WTC11 (cell line): ENCODE measurements around the gene COL27A1. TPM values are rescaled to one million over a fixed set of nuclear protein-coding genes. Genes with fewer than 3 reads are reported as not detected.

Experiments
- ATAC-seq: fragments of 200-7000 bp; cut with Tn5 transposase; 2 replicates; pipeline ENCODE4 v1.10.0; 2021; ENCODE audit warnings: mild to moderate bottlenecking, moderate library complexity
- CTCF ChIA-PET: fragments of 300-600 bp; sonication (Branson Sonifier 250); formaldehyde crosslinking; loops from one replicate; lab custom pipeline; 2021; ENCODE audit warnings: antibody characterized with exemption; lab: Charles Lee
- POLR2A ChIA-PET: fragments of 350-600 bp; sonication (Branson Sonifier 250); formaldehyde crosslinking; loops from one replicate; lab custom pipeline; 2021; ENCODE audit warnings: antibody characterized with exemption; lab: Charles Lee
- DNase-seq: peaks from one replicate; pipeline ENCODE4 v3.0.0; 2021; ENCODE audit warnings: low spot score
- H3K27ac Mint-ChIP-seq: 2 replicates; pipeline ENCODE4 v1.8.0; 2021; ENCODE audit warnings: mixed read lengths
- H3K27me3 Mint-ChIP-seq: 2 replicates; pipeline ENCODE4 v1.8.0; 2021; ENCODE audit warnings: low read depth, mild to moderate bottlenecking, moderate library complexity, mixed read lengths
- H3K36me3 Mint-ChIP-seq: 2 replicates; pipeline ENCODE4 v1.8.0; 2021; ENCODE audit warnings: mixed read lengths
- H3K4me1 Mint-ChIP-seq: 2 replicates; pipeline ENCODE4 v1.8.0; 2022; ENCODE audit warnings: mixed read lengths
- H3K4me3 Mint-ChIP-seq: 2 replicates; pipeline ENCODE4 v1.8.0; 2021; ENCODE audit warnings: mild to moderate bottlenecking, moderate library complexity, mixed read lengths
- H3K9me3 Mint-ChIP-seq: 2 replicates; pipeline ENCODE4 v1.8.0; 2021; ENCODE audit warnings: mixed read lengths
- CBFB ChIP-seq: sonication (generic); formaldehyde crosslinking; IDR thresholded peaks from 2 replicates; pipeline ENCODE4 v1.8.1; 2022; ENCODE audit warnings: mild to moderate bottlenecking, low read depth, missing genetic modification reagents
- E2F4 ChIP-seq: sonication (generic); formaldehyde crosslinking; IDR thresholded peaks from 2 replicates; pipeline ENCODE4 v1.8.1; 2022; ENCODE audit warnings: low read depth, mild to moderate bottlenecking, moderate library complexity, missing genetic modification reagents, borderline replicate concordance
- ETV6 ChIP-seq: sonication (generic); formaldehyde crosslinking; IDR thresholded peaks from 2 replicates; pipeline ENCODE4 v1.8.1; 2022; ENCODE audit warnings: mild to moderate bottlenecking, missing genetic modification reagents
- FOXJ3 ChIP-seq: sonication (generic); formaldehyde crosslinking; IDR thresholded peaks from 2 replicates; pipeline ENCODE4 v1.9.0; 2021; ENCODE audit warnings: missing genetic modification reagents, mild to moderate bottlenecking, borderline replicate concordance
- GTF2I ChIP-seq: fragments of 250-450 bp; sonication (Bioruptor Pico); conservative IDR thresholded peaks from 2 replicates; pipeline ENCODE4 v1.4.0; 2021; ENCODE audit warnings: mild to moderate bottlenecking
- HMGA2 ChIP-seq: fragments of 250-450 bp; sonication (Bioruptor Pico); IDR thresholded peaks from 2 replicates; pipeline ENCODE4 v1.4.0; 2021; ENCODE audit warnings: mild to moderate bottlenecking, moderate library complexity
- MXD4 ChIP-seq: fragments of 250-450 bp; sonication (Bioruptor Pico); IDR thresholded peaks from 2 replicates; pipeline ENCODE4 v1.8.0; 2021; ENCODE audit warnings: mild to moderate bottlenecking, moderate library complexity, borderline replicate concordance
- MYBL2 ChIP-seq: sonication (generic); formaldehyde crosslinking; IDR thresholded peaks from 2 replicates; pipeline ENCODE4 v1.8.1; 2023; ENCODE audit warnings: mild to moderate bottlenecking, moderate library complexity, missing genetic modification reagents
- NFYB ChIP-seq: sonication (generic); formaldehyde crosslinking; conservative IDR thresholded peaks from 2 replicates; pipeline ENCODE4 v1.8.0; 2022; ENCODE audit warnings: low read depth, missing genetic modification reagents
- OVOL2 ChIP-seq: fragments of 250-450 bp; sonication (Bioruptor Pico); IDR thresholded peaks from 2 replicates; pipeline ENCODE4 v1.9.0; 2021; ENCODE audit warnings: mild to moderate bottlenecking, borderline replicate concordance
- PREB ChIP-seq: sonication (generic); formaldehyde crosslinking; IDR thresholded peaks from 2 replicates; pipeline ENCODE4 v1.8.1; 2022; ENCODE audit warnings: mild to moderate bottlenecking, missing genetic modification reagents, moderate library complexity, borderline replicate concordance
- PRRX2 ChIP-seq: fragments of 250-450 bp; sonication (Bioruptor Pico); IDR thresholded peaks from 2 replicates; pipeline ENCODE4 v1.8.0; 2021; ENCODE audit warnings: mild to moderate bottlenecking
- SMAD3 ChIP-seq: sonication (generic); formaldehyde crosslinking; IDR thresholded peaks from 2 replicates; pipeline ENCODE4 v1.8.0; 2022; ENCODE audit warnings: missing genetic modification reagents, mild to moderate bottlenecking, borderline replicate concordance
- SP1 ChIP-seq: sonication (generic); formaldehyde crosslinking; conservative IDR thresholded peaks from 2 replicates; pipeline ENCODE4 v1.8.1; 2022; ENCODE audit warnings: missing genetic modification reagents
- TCF7 ChIP-seq: sonication (generic); formaldehyde crosslinking; IDR thresholded peaks from 2 replicates; pipeline ENCODE4 v1.8.0; 2022; ENCODE audit warnings: mild to moderate bottlenecking, low read depth, missing genetic modification reagents, moderate library complexity
- ZBTB21 ChIP-seq: sonication (generic); formaldehyde crosslinking; IDR thresholded peaks from 2 replicates; pipeline ENCODE4 v1.8.1; 2023; ENCODE audit warnings: mild to moderate bottlenecking, missing genetic modification reagents, borderline replicate concordance
- ZMAT4 ChIP-seq: fragments of 250-450 bp; sonication (Bioruptor Pico); IDR thresholded peaks from 2 replicates; pipeline ENCODE4 v1.9.0; 2021; ENCODE audit warnings: mild to moderate bottlenecking
- ZNF232 ChIP-seq: sonication (generic); formaldehyde crosslinking; IDR thresholded peaks from 2 replicates; pipeline ENCODE4 v1.8.0; 2022; ENCODE audit warnings: mild to moderate bottlenecking, missing genetic modification reagents
- ZNF317 ChIP-seq: sonication (generic); formaldehyde crosslinking; IDR thresholded peaks from 2 replicates; pipeline ENCODE4 v1.8.1; 2023; ENCODE audit warnings: low read depth, mild to moderate bottlenecking, moderate library complexity, missing genetic modification reagents, borderline replicate concordance
- total RNA-seq: library from RNA; stranded (reverse); gene quantifications from 3 replicates; pipeline ENCODE4 v1.2.3, GENCODE V29; 2021
- TF ChIP-seq, protein P1 (sequence below): sonication (generic); formaldehyde crosslinking; IDR thresholded peaks from 2 replicates; pipeline ENCODE4 v1.8.0; 2022; ENCODE audit warnings: mild to moderate bottlenecking, missing genetic modification reagents
- TF ChIP-seq, protein P2 (sequence below): sonication (generic); formaldehyde crosslinking; IDR thresholded peaks from 2 replicates; pipeline ENCODE4 v1.8.1; 2023; ENCODE audit warnings: mild to moderate bottlenecking, missing genetic modification reagents
- TF ChIP-seq, protein P3 (sequence below): sonication (generic); formaldehyde crosslinking; IDR thresholded peaks from 2 replicates; pipeline ENCODE4 v1.8.1; 2023; ENCODE audit warnings: mild to moderate bottlenecking, moderate library complexity, missing genetic modification reagents

COL27A1 gene
- total RNA-seq, 1 experiment from 2014 or later: 47.5 TPM

- no peak for TF ChIP-seq MXD4 (CRISPR knock-in tag)
- no peak for TF ChIP-seq NFYB
- TF ChIP-seq GTF2I (CRISPR knock-in tag): no peak
- no peak for TF ChIP-seq FOXJ3 (CRISPR knock-in tag)
- no peak for TF ChIP-seq MYBL2 (CRISPR knock-in tag)
- no peak for TF ChIP-seq PRRX2 (CRISPR knock-in tag)
- TF ChIP-seq, protein P1, sequence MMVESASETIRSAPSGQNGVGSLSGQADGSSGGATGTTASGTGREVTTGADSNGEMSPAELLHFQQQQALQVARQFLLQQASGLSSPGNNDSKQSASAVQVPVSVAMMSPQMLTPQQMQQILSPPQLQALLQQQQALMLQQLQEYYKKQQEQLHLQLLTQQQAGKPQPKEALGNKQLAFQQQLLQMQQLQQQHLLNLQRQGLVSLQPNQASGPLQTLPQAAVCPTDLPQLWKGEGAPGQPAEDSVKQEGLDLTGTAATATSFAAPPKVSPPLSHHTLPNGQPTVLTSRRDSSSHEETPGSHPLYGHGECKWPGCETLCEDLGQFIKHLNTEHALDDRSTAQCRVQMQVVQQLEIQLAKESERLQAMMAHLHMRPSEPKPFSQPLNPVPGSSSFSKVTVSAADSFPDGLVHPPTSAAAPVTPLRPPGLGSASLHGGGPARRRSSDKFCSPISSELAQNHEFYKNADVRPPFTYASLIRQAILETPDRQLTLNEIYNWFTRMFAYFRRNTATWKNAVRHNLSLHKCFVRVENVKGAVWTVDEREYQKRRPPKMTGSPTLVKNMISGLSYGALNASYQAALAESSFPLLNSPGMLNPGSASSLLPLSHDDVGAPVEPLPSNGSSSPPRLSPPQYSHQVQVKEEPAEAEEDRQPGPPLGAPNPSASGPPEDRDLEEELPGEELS (CRISPR knock-in tag): no peak
- no peak for TF ChIP-seq HMGA2 (CRISPR knock-in tag)
- TF ChIP-seq ZBTB21 (CRISPR knock-in tag): no peak
- TF ChIP-seq ETV6 (CRISPR knock-in tag): no peak
- TF ChIP-seq, all 79 proteins: peak for 0
- Mint-ChIP-seq H3K4me3 (no peak overlapping the region), H3K9me3 (no peaks in the 10 kb centered on the region), H3K27ac (no peak overlapping the region), H3K36me3 (peaks cover 3% of the 10 kb centered on the region; the same call in 1 of the 2 replicates), H3K27me3 (no peaks in the 10 kb centered on the region), H3K4me1 (peaks cover 9% of the 10 kb centered on the region)
- ATAC-seq (no peak), DNase-seq (no peak)
- ChIA-PET POLR2A (no interaction called here), CTCF (no interaction called here)
These were observed 92.2 kb downstream of the COL27A1 start for GRCh38 chr9:114247491-114247890.

GRCh38 chr9:114248299-114248707 lies 93.0 kb downstream of the COL27A1 start:
- H3K27ac Mint-ChIP-seq: no peak overlapping the region; the same call in 1 of the 2 replicates
- TF ChIP-seq ZMAT4 (CRISPR knock-in tag): no peak
- TF ChIP-seq ETV6 (CRISPR knock-in tag): no peak
- no peak for TF ChIP-seq ZNF317 (CRISPR knock-in tag)
- TF ChIP-seq OVOL2 (CRISPR knock-in tag): no peak
- no peak for TF ChIP-seq SMAD3 (CRISPR knock-in tag)
- no peak overlapping the region for H3K4me3 Mint-ChIP-seq
- H3K36me3 Mint-ChIP-seq: 0 out of 2 replicates have a peak, but pooled peaks cover 3% of the 10 kb centered on the region
- H3K4me1 Mint-ChIP-seq: peaks cover 9% of the 10 kb centered on the region
- no peaks in the 10 kb centered on the region for H3K27me3 Mint-ChIP-seq
- ATAC-seq (no peak), DNase-seq (no peak)
- ChIA-PET CTCF (no interaction called here), POLR2A (no interaction called here)
- H3K9me3 Mint-ChIP-seq: no peaks in the 10 kb centered on the region

GRCh38 chr9:114249424-114250234 lies 94.3 kb downstream of the COL27A1 start:
- ATAC-seq (no peak), DNase-seq (no peak)
- H3K4me1 Mint-ChIP-seq: peaks cover 9% of the 10 kb centered on the region
- H3K27me3 Mint-ChIP-seq: no peaks in the 10 kb centered on the region
- CTCF ChIA-PET: interaction anchor here (1.2 to 1.3 kb wide), 3 partner anchors 41 to 167 kb away, joined by 3 to 7 read pairs (median 5); no protein-coding TSS in a partner anchor
- 0 out of 2 replicates have a peak, but pooled peaks cover 3% of the 10 kb centered on the region for H3K36me3 Mint-ChIP-seq
- H3K27ac Mint-ChIP-seq: no peak overlapping the region
- no peaks in the 10 kb centered on the region for H3K9me3 Mint-ChIP-seq
- H3K4me3 Mint-ChIP-seq: no peak overlapping the region
- POLR2A ChIA-PET: no interaction called here
- TF ChIP-seq, protein P2, sequence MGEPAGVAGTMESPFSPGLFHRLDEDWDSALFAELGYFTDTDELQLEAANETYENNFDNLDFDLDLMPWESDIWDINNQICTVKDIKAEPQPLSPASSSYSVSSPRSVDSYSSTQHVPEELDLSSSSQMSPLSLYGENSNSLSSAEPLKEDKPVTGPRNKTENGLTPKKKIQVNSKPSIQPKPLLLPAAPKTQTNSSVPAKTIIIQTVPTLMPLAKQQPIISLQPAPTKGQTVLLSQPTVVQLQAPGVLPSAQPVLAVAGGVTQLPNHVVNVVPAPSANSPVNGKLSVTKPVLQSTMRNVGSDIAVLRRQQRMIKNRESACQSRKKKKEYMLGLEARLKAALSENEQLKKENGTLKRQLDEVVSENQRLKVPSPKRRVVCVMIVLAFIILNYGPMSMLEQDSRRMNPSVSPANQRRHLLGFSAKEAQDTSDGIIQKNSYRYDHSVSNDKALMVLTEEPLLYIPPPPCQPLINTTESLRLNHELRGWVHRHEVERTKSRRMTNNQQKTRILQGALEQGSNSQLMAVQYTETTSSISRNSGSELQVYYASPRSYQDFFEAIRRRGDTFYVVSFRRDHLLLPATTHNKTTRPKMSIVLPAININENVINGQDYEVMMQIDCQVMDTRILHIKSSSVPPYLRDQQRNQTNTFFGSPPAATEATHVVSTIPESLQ (CRISPR knock-in tag): no peak
- TF ChIP-seq OVOL2 (CRISPR knock-in tag): no peak
- TF ChIP-seq CBFB (CRISPR knock-in tag): no peak
- TF ChIP-seq, protein P3, sequence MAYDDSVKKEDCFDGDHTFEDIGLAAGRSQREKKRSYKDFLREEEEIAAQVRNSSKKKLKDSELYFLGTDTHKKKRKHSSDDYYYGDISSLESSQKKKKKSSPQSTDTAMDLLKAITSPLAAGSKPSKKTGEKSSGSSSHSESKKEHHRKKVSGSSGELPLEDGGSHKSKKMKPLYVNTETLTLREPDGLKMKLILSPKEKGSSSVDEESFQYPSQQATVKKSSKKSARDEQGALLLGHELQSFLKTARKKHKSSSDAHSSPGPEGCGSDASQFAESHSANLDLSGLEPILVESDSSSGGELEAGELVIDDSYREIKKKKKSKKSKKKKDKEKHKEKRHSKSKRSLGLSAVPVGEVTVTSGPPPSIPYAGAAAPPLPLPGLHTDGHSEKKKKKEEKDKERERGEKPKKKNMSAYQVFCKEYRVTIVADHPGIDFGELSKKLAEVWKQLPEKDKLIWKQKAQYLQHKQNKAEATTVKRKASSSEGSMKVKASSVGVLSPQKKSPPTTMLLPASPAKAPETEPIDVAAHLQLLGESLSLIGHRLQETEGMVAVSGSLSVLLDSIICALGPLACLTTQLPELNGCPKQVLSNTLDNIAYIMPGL (CRISPR knock-in tag): no peak
- TF ChIP-seq ZBTB21 (CRISPR knock-in tag): no peak
- no peak for TF ChIP-seq E2F4
- no peak for TF ChIP-seq MYBL2 (CRISPR knock-in tag)
- TF ChIP-seq PREB (CRISPR knock-in tag): no peak
- TF ChIP-seq ZNF232 (CRISPR knock-in tag): no peak
- TF ChIP-seq ZNF317 (CRISPR knock-in tag): no peak
- TF ChIP-seq SP1 (CRISPR knock-in tag): no peak
- no peak for TF ChIP-seq TCF7 (CRISPR knock-in tag)
